Measurements from ENCODE around the gene HEYL.

HEYL gene

GRCh38 chr1:39574646-39575045 is 64.8 kb downstream of the HEYL start:
- H3K27ac ChIP-seq (ENCODE audit: low read depth, low read length) = 0 out of 2 replicates have a peak overlapping the region, but pooled peaks have one; percentile 39
- no peaks in the 10 kb centered on the region for H3K9me2 ChIP-seq (replicated peaks; ENCODE audit: control insufficient read depth, low read length)
- H3K4me2 ChIP-seq (ENCODE audit: low read length) = peak overlapping the region; percentile 96
- H3F3A ChIP-seq (ENCODE audit: control insufficient read depth, insufficient read depth) = no peaks in the 10 kb centered on the region; the same call in 1 of the 2 replicates
- peaks cover 50% of the 10 kb centered on the region for H4K20me1 ChIP-seq (ENCODE audit: control insufficient read depth, insufficient read depth, low read depth, low read length)
- peaks cover 72% of the 10 kb centered on the region for H3K79me2 ChIP-seq (ENCODE audit: control insufficient read depth, low read length)
- H3K4me1 ChIP-seq (ENCODE audit: control insufficient read depth, low read length) = peaks cover 29% of the 10 kb centered on the region
- H3K4me3 ChIP-seq (ENCODE audit: low read length) = peak overlapping the region; percentile 98
- H3K27me3 ChIP-seq (ENCODE audit: control insufficient read depth, low read length) = no peaks in the 10 kb centered on the region
- no peaks in the 10 kb centered on the region for H3K9me3 ChIP-seq (ENCODE audit: control insufficient read depth, insufficient read depth, low read length)
- H3K36me3 ChIP-seq (ENCODE audit: control insufficient read depth, low read length) = peaks cover 66% of the 10 kb centered on the region
- TF ChIP-seq EZH2phosphoT487 (IDR thresholded peaks at IDR 0.05; ENCODE audit: borderline replicate concordance, low read length) = no peak
- no peak for TF ChIP-seq CTCF (IDR thresholded peaks at IDR 0.05; ENCODE audit: low read depth, low read length, poor library complexity, severe bottlenecking)
